Retinal pigment epithelial cell (primary cell): Measurements from ENCODE around the gene ARID2.

Source experiments
- DNase-seq: peaks from one replicate; pipeline ENCODE4 v3.0.0-alpha.2; 2010; ENCODE audit warnings: low read depth
- H3K4me3 ChIP-seq: 2 replicates; pipeline ENCODE4 v1.5.1; 2011; ENCODE audit warnings: mild to moderate bottlenecking, low read length, control low read depth, moderate library complexity
- TF ChIP-seq, protein P1 (sequence below): conservative IDR thresholded peaks from 2 replicates; pipeline ENCODE4 v1.5.1; 2011; ENCODE audit warnings: low read depth, low read length, control low read depth, inconsistent platforms

ARID2 gene

DNA sequence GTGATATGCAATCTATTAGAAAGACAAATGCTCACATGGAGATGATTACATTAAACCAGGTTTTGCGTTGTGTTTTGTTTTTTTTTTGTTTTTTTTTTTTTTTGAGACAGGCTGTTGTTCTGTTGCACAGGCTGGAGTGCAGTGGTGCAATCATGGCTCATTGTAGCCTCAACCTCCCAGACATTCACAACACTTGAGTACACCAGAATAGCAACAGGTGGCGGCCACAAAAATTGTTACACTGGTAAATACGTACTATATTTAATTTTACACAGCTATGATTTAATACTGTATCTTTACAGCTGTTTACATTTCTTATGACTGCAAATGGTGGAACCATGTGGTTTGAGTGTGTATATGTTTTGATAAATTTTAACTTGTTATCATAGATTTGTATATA, 200.9 kb downstream of the ARID2 start:
- TF ChIP-seq, protein P1, sequence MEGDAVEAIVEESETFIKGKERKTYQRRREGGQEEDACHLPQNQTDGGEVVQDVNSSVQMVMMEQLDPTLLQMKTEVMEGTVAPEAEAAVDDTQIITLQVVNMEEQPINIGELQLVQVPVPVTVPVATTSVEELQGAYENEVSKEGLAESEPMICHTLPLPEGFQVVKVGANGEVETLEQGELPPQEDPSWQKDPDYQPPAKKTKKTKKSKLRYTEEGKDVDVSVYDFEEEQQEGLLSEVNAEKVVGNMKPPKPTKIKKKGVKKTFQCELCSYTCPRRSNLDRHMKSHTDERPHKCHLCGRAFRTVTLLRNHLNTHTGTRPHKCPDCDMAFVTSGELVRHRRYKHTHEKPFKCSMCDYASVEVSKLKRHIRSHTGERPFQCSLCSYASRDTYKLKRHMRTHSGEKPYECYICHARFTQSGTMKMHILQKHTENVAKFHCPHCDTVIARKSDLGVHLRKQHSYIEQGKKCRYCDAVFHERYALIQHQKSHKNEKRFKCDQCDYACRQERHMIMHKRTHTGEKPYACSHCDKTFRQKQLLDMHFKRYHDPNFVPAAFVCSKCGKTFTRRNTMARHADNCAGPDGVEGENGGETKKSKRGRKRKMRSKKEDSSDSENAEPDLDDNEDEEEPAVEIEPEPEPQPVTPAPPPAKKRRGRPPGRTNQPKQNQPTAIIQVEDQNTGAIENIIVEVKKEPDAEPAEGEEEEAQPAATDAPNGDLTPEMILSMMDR: no peak
- no peak overlapping the region for H3K4me3 ChIP-seq
- no peak for DNase-seq

DNA sequence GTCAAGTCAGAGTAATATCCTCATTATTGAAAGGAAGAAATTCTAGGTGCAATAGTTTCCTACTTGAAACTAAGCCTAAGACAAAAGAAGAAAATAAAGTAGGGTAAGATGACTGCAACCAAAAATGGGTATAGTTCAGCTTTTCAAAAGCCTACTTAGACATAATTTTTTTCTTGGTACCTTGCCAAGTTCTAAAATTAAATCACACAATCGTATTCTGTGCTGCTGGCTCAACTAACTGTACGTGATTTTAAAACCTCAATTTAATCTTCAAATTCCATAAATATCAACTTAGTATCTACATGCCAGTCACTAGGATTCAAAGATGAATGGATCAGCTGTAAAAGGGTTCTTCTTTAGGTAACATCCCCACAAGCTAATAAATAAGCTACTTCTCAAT, 204.0 kb downstream of the ARID2 start:
- H3K4me3 ChIP-seq: no peak overlapping the region
- no peak for DNase-seq
- TF ChIP-seq, protein P1: no peak

DNA sequence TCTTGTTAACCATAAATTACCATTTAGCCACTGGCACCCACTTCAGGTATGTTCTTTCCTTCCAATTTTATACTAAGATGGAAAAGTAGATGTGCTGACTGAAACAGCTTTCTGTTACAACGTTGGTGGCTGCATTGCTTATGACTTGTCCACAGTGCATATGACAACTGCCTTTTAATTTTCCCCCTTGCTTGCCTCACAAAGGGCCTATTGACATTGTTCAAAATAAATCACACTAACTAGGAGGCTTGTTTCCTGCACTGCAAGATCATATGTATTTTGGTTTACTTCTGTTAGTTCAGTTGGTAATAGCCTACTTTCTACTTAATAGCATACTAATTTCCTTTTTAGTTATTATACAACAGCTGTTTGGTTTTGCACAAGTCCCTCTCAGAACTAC, 205.4 kb downstream of the ARID2 start:
- TF ChIP-seq, protein P1: no peak
- DNase-seq: no peak
- H3K4me3 ChIP-seq: no peak overlapping the region

DNA sequence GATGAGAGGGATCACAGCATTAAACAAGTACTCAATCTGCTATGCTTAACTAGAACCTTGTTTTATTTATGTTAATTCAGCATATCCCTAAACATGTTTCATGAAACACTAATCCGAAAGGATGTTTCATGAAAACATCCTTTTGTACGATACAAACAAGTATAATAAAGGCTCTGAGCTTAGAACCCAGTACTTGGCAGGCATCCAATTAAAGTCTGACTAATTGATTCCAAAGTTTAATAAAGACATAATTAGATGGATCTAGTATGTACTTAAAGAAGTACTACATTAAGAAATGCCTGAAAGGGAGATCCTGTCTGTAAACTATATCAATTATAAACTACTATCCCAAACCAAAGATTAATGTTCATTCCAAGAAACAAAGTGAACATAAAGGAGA, 209.1 kb downstream of the ARID2 start:
- no peak overlapping the region for H3K4me3 ChIP-seq
- no peak for DNase-seq
- TF ChIP-seq, protein P1: no peak

DNA sequence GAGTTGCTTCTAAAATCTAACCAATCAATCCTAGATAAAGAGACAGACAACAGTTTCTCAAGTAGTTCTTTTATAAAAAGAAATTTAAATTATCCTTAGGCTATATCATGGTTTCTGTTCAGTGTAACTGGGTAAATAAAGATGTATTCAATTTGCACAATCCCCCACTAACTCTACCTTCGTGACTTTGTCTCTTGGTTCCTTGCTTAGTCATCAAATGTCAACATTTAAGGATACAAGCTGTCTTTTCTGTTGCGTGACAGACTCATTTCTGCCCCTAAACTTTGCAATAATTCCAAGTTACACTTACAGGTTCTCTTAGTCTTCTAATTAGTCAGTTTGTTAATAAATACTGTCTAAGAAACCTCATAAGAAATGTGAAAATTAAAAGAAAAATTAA, 210.3 kb downstream of the ARID2 start:
- no peak for DNase-seq
- TF ChIP-seq, protein P1: no peak
- no peak overlapping the region for H3K4me3 ChIP-seq

DNA sequence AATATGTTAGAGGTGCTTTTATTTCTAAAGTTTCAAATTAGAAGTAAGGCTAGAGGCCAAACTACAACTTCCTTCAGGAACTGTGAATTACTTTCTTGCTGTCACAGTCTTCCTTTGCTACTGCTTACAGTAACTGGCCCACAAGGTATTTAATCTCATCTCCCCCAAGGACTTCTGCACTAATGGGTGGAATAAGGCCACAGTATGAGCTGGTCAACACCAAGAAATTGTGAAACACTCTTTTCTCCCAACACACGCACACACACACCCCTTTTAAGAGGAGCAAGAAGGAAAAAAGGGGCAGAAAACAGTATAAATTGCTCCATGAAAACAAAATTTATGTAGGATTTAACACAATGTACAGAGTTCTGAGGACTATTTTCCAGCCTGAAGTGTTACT, 215.3 kb downstream of the ARID2 start:
- TF ChIP-seq, protein P1: no peak
- no peak overlapping the region for H3K4me3 ChIP-seq
- no peak for DNase-seq

DNA sequence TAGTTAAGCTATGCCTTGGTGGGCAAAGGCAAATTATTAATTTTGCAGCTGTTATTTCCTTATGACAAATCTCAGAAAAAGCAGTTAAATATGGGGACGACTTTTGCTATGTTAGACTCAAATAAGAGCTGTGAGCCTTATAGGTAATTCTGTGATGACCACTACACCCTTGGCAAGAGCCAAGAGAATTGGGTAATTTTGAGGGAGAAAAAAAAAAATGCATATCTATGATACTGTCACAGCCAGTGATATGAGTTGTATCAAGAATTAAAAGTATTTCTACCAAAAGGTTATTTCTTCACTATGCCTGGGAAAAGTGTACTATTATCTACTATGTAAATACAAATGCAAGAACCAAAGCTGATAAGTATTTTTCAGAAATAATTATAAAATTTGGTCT, 216.9 kb downstream of the ARID2 start:
- no peak for DNase-seq
- TF ChIP-seq, protein P1: no peak
- H3K4me3 ChIP-seq: no peak overlapping the region
